GM23248 (cell line): ENCODE data around the gene ZNF546. TPM values are rescaled to one million over a fixed set of nuclear protein-coding genes. Genes with fewer than 3 reads are reported as not detected.

Experiments used
- DNase-seq: peaks from one replicate; pipeline ENCODE4 v3.0.0-alpha.2; 2015
- H2AFZ ChIP-seq: fragments of 200-600 bp; sonication (generic); 2 replicates; pipeline ENCODE4 v1.6.1; 2016; ENCODE audit warnings: antibody characterized with exemption
- H3F3A ChIP-seq: fragments of 200-600 bp; sonication (generic); 2 replicates; pipeline ENCODE4 v1.6.1; 2016; ENCODE audit warnings: mild to moderate bottlenecking, antibody characterized with exemption, mixed run types; ENCODE audit not compliant: insufficient read depth
- H3K27ac ChIP-seq: fragments of 200-600 bp; sonication (generic); 2 replicates; pipeline ENCODE4 v1.5.1; 2016; ENCODE audit warnings: mild to moderate bottlenecking
- H3K27me3 ChIP-seq: fragments of 200-600 bp; sonication (generic); replicated peaks from 2 replicates; pipeline ENCODE4 v1.6.1; 2016; ENCODE audit warnings: mild to moderate bottlenecking; ENCODE audit not compliant: insufficient read depth
- H3K36me3 ChIP-seq: fragments of 200-600 bp; sonication (generic); 2 replicates; pipeline ENCODE4 v1.6.1; 2016; ENCODE audit warnings: low read depth, mild to moderate bottlenecking
- H3K4me1 ChIP-seq: fragments of 200-600 bp; sonication (generic); 2 replicates; pipeline ENCODE4 v1.6.1; 2016; ENCODE audit warnings: mild to moderate bottlenecking; ENCODE audit not compliant: insufficient read depth
- H3K4me2 ChIP-seq: fragments of 200-600 bp; sonication (generic); one replicate; pipeline ENCODE4 v1.6.1; 2016; ENCODE audit warnings: mild to moderate bottlenecking; ENCODE audit not compliant: unreplicated experiment
- H3K4me3 ChIP-seq: fragments of 200-600 bp; sonication (generic); 2 replicates; pipeline ENCODE4 v1.5.1; 2016; ENCODE audit warnings: mild to moderate bottlenecking
- H3K79me2 ChIP-seq: fragments of 200-600 bp; sonication (generic); 2 replicates; pipeline ENCODE4 v1.6.1; 2016; ENCODE audit warnings: mild to moderate bottlenecking; ENCODE audit not compliant: insufficient read depth
- H3K9ac ChIP-seq: fragments of 200-600 bp; sonication (generic); 2 replicates; pipeline ENCODE4 v1.6.1; 2016; ENCODE audit warnings: mild to moderate bottlenecking
- H3K9me2 ChIP-seq: fragments of 200-600 bp; sonication (generic); 2 replicates; pipeline ENCODE4 v1.6.1; 2016; ENCODE audit warnings: mixed run types, mild to moderate bottlenecking, moderate library complexity; ENCODE audit not compliant: insufficient read depth
- H3K9me3 ChIP-seq: fragments of 200-600 bp; sonication (generic); one replicate; pipeline ENCODE4 v1.6.1; 2017; ENCODE audit warnings: low read depth
- H4K20me1 ChIP-seq: fragments of 200-600 bp; sonication (generic); 2 replicates; pipeline ENCODE4 v1.6.0; 2016; ENCODE audit not compliant: insufficient read depth
- EZH2 ChIP-seq: fragments of 200-600 bp; sonication (generic); IDR thresholded peaks from 2 replicates; pipeline ENCODE4 v1.6.1; 2018; ENCODE audit warnings: antibody characterized with exemption, mild to moderate bottlenecking; ENCODE audit not compliant: insufficient read depth, poor library complexity, severe bottlenecking
- EZH2phosphoT487 ChIP-seq: fragments of 200-600 bp; sonication (generic); IDR thresholded peaks from 2 replicates; pipeline ENCODE4 v1.6.1; 2018; ENCODE audit warnings: antibody characterized with exemption, moderate library complexity, mild to moderate bottlenecking, low read depth; ENCODE audit not compliant: insufficient read depth
- WGBS, 2 experiments: methylation state at CpG; one replicate each; pipeline ENCODE4 v1.1.6; 2015 to 2017; ENCODE audit warnings: low lambda C conversion rate in 2 of 2, low coverage in 1 of 2; ENCODE audit errors: missing lambda C conversion rate in 2 of 2; 5-methylcytosine and 5-hydroxymethylcytosine counted together
- in situ Hi-C: fragments of 300-500 bp; cut with MboI; formaldehyde crosslinking; loops from 2 replicates; pipeline ENCODE4 v1.15.0; 2020
- polyA plus RNA-seq: library from polyadenylated mRNA; unstranded; fragments of >200 nt; fragmentation: Nextera tagmentation; extraction: Ambion mirVana; gene quantifications from 2 replicates; pipeline ENCODE4 v1.2.1, GENCODE V29; 2016
- total RNA-seq: library from RNA; depleted of rRNA; stranded (reverse); fragments of >200 nt; shearing (Covaris generic); gene quantifications from 2 replicates; pipeline ENCODE4 v1.2.3, GENCODE V29; 2014; rRNA removed

Gene ZNF546
- total RNA-seq (1.4 and 6.1 TPM in 2 replicates), polyA plus RNA-seq (1.2 and 2.1 TPM in 2 replicates)

DNA sequence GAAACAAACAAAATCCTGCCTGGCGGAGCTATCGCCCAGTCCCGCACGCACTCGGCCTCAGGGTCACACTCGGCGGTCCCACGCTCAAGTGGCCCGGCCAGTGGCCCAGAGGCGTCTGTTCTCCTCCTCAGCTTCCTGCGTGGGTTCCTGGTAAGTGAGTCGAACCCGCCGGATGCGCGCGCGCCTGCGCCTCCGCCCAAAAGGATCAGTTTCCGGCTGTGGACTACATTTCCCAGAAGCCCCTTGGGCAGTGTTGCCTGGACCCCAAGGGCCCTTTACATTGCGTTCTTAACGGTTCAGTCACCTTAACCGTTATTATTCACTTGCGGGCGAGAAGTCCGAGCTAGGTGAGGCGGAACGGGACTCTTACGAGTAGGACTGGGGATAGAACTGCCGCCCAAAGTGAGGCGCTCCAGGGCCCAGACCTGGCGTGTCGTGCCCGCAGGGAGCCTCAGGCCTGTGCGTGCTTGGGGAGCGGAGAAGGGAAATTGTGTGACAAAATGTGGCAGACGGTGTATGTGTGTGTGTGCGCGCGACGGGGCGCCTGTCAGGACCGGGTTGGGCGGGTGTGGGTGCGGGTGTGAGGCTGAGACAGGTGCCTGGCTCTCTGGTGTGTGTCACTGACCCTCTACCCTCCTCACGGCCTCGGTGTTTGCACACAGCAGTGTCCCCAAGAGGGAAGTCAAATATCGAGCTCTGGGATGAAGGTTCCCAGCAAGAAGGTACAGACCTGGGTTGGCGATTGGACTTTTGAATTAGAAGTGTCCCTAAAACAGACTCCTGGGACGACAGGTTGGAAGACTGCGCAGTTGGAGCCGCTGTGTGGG is at the start of gene ZNF546:
Gene ZNF546, plus strand, starts transcription at position 250 of the 827 bp plus-strand sequence. CDS start 1,267 bp downstream, outside the sequence.
- in situ Hi-C loops: no loop called here
- peak within 1 kb of the TSS; percentile 80 for H3K4me3 ChIP-seq
- peak within 1 kb of the TSS; percentile 89 for H3K27ac ChIP-seq
- H3K4me1 ChIP-seq: peaks cover 24% of the 10 kb centered on the region
- H3K79me2 ChIP-seq: peaks cover 37% of the 10 kb centered on the region
- H3K9ac ChIP-seq: peak within 1 kb of the TSS; percentile 88
- H3K36me3 ChIP-seq: no peaks in the 10 kb centered on the region
- H3K9me3 ChIP-seq: no peaks in the 10 kb centered on the region
- DNase-seq: peak; percentile 95
- peak within 1 kb of the TSS; percentile 95 for H2AFZ ChIP-seq
- no peaks in the 10 kb centered on the region for H3K9me2 ChIP-seq
- no peaks in the 10 kb centered on the region for H3K27me3 ChIP-seq
- no peak for TF ChIP-seq EZH2
- no peak for TF ChIP-seq EZH2phosphoT487
- H3K4me2 ChIP-seq: peak within 1 kb of the TSS; percentile 78
- H4K20me1 ChIP-seq: no peaks in the 10 kb centered on the region
- 2 to 3% methylated on average over 48 to 53 of the region's 53 CpGs for WGBS, 2 experiments
- H3F3A ChIP-seq: peaks cover 10% of the 10 kb centered on the region

DNA sequence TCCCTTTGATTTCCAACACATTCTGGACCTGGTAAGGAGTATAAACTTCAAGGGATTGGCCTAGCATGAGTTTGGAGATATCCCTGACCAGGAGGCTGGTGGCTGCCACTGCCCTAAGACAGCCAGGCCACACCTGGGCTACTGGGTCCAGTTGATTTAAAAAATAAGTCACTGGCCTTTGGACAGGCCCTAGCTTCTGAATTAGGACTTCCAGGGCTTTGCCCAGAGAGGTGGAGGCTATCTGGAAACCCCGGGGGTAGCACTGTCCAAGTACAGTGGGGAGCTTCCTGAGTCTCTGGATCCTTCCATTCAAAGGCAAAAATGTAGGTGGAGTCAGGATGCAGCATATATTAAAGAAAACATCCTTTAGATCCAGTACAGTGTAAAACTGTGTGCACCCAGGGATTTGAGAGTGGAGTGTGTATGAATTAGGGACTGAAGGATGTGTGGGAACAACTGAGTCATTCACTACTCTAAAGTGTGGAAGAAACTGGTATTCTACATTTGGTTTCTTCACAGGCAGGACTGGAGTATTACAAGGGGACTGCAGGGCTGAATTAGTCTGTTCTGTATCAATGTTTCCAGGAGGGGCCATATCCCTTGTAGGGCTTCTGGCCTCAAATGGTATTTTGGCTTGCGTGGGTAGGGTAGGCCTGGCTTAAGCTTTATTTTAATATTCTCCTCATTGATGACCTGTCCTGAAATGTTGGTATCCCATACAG is 47.7 kb upstream of the ZNF546 start:
- H3K36me3 ChIP-seq: no peaks in the 10 kb centered on the region
- H3K4me3 ChIP-seq: no peak overlapping the region
- no peaks in the 10 kb centered on the region for H3K9me2 ChIP-seq
- no peaks in the 10 kb centered on the region for H3K79me2 ChIP-seq
- no peaks in the 10 kb centered on the region for H3K27me3 ChIP-seq
- 50 to 55% methylated on average over 2 of the region's 2 CpGs for WGBS, 2 experiments
- DNase-seq: no peak
- peaks cover 6% of the 10 kb centered on the region; the same call in 1 of the 2 replicates for H3K4me1 ChIP-seq
- H3K4me2 ChIP-seq: no peak overlapping the region
- in situ Hi-C loops: no loop called here
- H4K20me1 ChIP-seq: no peaks in the 10 kb centered on the region
- no peak overlapping the region for H2AFZ ChIP-seq
- H3K9me3 ChIP-seq: no peaks in the 10 kb centered on the region
- H3K9ac ChIP-seq: no peak overlapping the region
- no peak overlapping the region for H3K27ac ChIP-seq
- peaks cover 6% of the 10 kb centered on the region; the same call in 1 of the 2 replicates for H3F3A ChIP-seq
- TF ChIP-seq EZH2: no peak
- TF ChIP-seq EZH2phosphoT487: no peak

DNA sequence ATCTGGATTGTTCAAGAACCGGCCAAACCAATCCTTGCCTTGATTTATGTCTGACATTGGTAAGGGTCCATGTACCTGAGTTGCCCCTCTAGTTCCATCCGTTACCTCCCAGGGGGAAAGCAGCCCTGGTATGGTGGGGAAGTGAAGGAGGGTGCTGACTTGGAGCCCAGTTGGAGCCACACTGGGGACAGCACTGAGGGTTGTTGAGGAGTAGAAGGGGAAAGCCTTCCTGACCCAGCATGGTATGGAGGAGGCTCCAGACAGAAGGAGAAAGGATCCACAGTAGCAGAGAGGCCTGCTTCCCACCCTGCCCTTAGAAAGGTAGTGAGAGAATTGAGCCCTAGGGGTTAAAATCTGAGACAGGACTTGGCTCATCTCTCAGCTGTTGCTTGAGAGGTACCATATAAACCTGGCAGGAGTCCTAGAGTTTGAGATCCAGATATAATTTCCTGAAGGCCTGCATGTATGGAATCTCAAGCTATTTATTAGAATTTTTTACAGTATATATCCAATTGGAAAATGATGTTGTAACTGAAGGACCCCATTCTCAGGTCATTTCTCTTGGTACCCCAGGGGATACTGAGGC is 45.7 kb upstream of the ZNF546 start:
- Histone ChIP-seq H3K27ac (no peak overlapping the region), H3K9me3 (no peaks in the 10 kb centered on the region), H3F3A (peaks cover 6% of the 10 kb centered on the region; the same call in 1 of the 2 replicates), H3K4me1 (peaks cover 6% of the 10 kb centered on the region; the same call in 1 of the 2 replicates), H3K36me3 (no peaks in the 10 kb centered on the region), H3K4me3 (no peak overlapping the region), H3K4me2 (no peak overlapping the region), H3K27me3 (no peaks in the 10 kb centered on the region), H2AFZ (no peak overlapping the region), H4K20me1 (no peaks in the 10 kb centered on the region), H3K79me2 (no peaks in the 10 kb centered on the region), H3K9ac (no peak overlapping the region), H3K9me2 (no peaks in the 10 kb centered on the region)
- WGBS, 2 experiments: 63 to 66% methylated on average over 2 of the region's 2 CpGs
- DNase-seq: no peak
- TF ChIP-seq EZH2phosphoT487 (no peak), EZH2 (no peak)
- in situ Hi-C loops: no loop called here

DNA sequence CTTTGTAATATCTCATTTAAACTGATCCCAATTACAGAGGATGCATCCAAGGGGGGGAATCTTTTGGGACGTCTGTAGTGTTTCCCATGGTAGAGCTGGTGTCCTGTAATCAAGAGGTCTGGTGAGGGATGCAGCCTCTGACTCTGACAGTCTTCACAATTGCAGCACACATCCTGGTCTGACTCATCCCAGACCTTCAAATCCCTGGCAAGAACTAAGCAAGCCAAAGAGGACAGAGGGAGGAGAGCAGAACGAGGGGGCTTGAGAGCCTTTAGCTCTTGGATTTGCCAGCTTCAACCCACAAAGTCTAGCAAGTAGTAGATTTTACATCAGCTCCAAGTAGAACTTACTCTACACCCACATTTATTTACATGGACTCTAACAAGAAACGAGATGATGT is 45.2 kb upstream of the ZNF546 start:
- Histone ChIP-seq H3F3A (peaks cover 3% of the 10 kb centered on the region; the same call in 1 of the 2 replicates), H2AFZ (no peak overlapping the region), H3K4me2 (no peak overlapping the region), H3K36me3 (no peaks in the 10 kb centered on the region), H3K4me3 (no peak overlapping the region), H3K4me1 (peaks cover 6% of the 10 kb centered on the region; the same call in 1 of the 2 replicates), H3K9me3 (no peaks in the 10 kb centered on the region), H3K9ac (no peak overlapping the region), H3K79me2 (no peaks in the 10 kb centered on the region), H3K27ac (no peak overlapping the region), H3K27me3 (no peaks in the 10 kb centered on the region), H3K9me2 (no peaks in the 10 kb centered on the region), H4K20me1 (no peaks in the 10 kb centered on the region)
- in situ Hi-C loops: no loop called here
- DNase-seq: peak; percentile 68
- 45 to 54% methylated on average over 3 of the region's 3 CpGs for WGBS, 2 experiments
- TF ChIP-seq EZH2phosphoT487: no peak
- TF ChIP-seq EZH2: no peak
